Measurements from ENCODE around the gene CDON.

Gene CDON

DNA sequence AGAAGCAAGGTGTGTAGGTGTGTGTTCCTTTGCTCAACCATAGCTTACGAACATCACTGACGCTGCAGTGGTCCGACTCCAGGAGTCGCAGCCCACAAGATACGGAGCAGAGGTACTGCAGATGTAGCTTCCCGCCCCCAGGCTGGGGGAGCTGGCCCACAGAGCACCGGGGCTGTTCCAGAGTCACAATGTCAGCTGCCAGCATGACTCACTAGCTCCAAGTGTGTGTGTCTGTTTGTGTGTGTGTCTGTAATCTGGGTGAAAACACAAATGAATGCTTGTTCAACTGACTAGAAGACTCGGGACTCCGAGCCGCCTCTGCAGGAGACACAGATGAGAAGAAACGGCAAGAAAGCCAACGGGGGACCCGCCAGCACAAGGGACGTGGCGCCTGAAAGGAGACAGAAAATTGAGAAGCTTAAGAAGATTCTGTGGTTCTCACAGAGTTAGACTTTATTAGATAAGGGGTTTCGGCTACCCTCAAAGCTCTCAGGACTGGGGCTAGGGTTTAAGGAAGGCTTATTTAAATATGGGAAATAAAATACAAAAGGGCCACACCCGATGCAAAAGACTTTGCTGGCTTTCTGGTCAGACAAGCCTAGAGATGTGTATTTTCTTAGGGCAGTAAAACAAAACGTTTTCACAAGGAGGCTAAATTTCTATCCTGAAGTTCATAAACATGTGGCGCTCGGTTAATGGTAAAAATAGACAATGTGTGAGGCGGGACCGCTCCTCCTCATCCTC is 106.1 kb downstream of the CDON start:
- DNase-seq (ENCODE audit: low read depth) = no peak

DNA sequence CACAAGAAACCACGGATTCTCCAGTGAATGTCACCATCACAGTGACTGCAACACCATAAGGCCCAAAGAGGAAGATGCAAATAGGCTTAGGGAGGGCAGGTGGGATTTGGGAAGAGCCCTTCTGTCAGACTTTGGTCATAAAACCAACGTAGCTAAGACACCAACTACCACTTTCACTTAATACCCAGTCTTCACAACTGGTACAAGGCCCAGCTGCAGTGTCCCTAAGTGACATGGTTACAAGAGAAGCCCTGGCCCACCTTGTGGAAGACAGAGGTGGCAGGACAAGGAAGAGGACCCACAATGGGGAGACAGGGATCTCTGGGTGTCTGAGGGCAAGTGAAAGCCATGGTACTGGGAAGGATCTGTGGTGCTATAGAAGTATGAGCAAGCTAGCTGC is 106.8 kb downstream of the CDON start:
- no peak for DNase-seq (ENCODE audit: low read depth)

DNA sequence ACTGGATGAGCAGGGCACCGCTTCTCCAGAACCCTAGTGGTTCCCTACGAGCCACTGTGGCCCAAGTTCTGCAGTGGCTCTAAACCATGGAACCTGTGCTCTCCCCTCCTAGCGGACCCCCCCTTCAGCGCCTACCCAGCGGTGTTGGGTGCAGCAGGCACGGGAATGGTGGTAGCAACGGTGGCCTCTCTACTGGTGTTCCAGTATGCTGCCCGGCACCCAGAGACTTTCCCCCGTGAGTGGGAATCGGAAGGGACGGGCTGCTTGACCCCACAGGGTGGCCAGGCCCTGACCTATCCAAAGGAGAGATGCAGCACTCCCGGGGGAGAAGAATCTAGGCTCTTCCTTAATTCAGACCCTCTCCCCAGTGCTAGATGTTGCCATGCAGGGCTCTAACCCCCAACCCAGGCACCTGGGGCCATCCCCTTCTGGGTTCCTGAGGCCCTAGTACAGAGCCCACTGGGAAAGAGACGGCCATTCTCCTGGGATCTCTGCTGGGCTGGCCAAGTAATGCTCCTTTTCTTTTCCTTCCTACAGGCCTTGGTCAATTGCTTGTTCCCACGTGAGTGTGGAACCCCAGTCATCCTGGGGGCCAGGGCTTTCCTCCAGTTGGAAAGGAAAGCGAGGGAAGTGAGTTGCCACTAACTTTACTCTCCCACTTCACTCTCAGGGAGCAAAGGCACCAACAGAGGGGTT is 107.6 kb downstream of the CDON start:
- DNase-seq (ENCODE audit: low read depth) = no peak

DNA sequence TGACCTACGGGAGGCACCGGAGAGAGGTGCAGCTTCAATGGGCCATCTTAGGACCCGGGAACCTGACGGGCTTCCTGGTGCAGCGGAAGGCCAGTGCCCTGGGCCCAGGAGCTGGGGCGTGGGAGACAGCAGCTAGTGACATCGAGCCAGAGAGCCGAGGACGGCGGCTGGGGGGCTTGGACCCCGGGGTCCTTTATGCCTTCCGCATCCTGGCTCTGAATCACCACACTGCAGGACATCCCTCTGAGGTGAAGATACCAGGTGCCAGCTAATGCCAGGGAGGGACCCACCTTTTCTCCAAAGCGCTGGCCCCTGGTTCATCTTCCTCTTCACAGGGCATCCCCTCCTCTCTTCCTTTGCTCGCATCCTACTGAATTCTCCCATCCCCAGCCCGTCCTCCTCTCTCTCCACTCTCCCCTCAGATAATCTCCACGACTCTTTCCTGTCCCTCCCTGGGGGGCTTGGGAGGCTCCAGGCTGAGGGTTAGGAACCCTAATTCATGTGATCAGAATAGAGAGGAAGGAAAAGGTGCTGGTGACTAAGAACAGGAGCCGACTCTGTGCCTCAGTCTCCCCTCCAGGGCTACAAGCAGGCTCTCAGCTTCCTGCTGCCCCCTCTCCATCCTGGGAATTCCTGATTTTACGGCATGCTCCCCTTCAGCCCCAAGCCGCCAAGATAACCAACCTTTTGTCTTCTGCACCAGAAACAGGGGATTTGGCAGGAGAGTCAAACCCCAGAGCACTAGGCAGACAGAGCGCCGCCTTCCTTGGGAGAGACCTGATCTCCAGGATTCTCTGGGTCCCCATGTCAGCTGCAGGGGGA is 108.3 kb downstream of the CDON start:
- DNase-seq (ENCODE audit: low read depth) = no peak

DNA sequence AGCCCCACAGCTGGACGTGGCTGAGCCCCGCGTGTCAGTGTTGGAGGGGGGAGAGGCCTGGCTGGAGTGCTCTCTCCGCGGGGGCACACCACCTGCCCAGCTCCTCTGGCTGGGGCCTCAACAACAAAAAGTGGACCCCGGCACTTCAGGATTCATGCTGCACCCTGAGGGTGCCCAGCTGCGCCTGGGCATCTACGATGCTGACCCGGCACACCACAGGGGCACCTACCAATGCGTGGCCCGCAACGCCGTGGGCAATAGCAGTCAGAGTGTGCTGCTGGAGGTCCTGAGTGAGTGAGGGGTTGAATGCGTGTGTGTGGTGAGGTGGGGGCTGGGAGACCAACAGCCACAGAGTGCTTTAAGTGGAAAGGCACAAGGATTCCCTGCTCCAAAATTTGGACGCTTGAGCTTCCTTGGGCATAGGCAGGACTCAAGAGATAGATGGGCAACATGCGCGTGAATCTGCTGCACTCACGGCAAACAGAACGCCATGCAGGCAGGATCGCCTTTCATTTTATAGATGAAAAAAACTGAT is 109.2 kb downstream of the CDON start:
- DNase-seq (ENCODE audit: low read depth) = no peak

DNA sequence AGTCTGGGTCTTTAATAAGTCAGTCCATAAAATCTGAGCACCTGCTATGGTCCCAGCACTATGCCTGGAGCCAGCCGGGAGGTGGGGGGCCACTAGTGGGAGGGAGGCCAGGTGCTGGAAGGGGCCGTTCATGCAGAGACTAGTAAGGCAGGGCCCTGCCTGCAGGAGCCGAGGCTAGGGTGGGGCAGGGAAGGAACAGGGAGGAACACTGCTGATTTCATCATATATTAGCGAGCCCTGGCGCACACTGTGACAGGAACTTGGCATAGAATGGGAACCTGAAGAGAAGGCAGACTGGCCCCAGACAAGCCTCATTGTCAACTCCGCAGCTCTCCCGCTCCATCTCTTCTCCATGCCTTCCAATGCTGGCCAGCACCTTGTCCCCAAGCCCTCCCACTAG is 109.7 kb downstream of the CDON start:
- no peak for DNase-seq (ENCODE audit: low read depth)

DNA sequence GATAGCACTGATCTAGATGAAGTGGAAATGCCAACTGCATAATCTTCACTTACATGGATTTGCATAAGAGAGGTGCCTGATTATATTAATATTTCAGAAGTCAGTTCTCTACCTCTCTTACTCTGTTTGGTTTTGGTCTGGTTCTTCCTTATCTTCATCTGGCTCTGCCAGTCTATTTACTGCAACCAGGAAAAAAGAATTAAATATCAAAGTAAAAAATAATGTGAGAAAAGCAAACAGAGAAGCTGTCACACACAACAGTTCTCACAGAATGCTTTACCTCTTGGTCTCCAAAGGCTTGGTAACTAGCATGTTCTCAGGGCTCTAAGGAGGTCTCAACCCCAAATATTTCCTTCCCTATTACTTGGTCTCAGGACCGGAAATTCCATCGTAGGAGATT is 110.1 kb downstream of the CDON start:
- no peak for DNase-seq (ENCODE audit: low read depth)

DNA sequence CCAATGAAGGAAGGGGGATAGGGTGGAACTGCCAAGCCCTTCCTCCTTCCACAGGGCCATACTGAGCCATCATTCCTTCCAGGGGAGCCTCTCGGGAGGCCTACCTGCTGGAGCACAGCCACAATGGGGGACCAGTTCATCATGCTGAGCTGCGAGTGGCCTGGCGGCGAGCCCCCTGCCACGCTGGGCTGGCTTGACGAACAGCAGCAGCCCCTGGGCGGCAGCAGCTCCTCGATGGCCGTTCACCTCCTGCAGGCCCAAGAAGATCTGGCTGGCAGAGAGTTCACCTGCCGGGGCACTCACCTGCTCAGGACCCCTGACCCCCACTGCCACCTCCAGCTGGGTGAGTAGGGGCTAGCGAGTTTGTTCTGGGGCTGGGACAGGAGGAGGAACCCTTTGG is 110.9 kb downstream of the CDON start:
- no peak for DNase-seq (ENCODE audit: low read depth)

DNA sequence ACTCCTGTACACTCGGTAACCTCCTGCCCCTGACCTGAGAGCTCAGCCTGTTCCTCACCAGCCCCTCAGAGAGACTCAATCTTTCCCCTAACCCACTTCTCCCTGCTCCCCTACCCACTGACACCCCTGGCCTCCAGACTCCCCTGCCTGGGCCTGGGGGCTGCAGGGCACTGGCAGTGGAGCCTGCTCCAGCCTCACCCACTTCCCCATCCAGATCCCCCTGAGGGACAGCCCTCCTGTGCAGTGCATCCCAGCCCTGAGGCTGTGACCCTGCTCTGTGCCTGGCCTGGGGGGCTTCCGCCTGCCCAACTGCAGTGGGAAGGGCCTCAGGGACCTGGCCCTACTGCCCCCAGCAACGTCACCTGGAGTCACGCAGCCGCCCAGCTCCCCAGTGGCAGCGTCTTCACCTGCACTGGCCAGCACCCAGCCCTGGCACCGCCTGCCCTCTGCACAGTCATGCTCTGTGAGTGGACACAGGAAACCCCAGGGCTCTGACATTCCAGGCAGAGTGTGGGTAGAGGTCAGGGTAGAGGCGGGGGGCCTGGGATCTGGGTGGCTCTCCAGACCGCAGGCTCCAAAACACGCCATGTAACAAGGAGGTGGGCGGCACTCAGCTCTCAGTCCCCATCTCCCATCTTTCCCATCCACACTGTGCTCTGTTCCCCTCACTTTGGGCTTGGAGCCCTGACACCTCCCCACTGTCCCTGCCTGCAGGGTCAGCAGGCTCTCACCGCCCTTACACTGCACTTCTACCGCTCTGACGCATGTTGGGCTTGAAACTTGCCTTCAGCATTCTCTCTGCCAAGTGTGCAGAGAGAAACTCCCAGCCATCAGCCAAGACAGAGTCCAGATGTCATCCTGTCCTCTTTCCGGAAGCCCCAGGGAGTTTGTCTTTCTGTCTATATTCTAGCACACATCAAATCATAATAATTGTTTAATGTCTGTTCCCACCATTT is 111.7 kb downstream of the CDON start:
- no peak for DNase-seq (ENCODE audit: low read depth)

DNA sequence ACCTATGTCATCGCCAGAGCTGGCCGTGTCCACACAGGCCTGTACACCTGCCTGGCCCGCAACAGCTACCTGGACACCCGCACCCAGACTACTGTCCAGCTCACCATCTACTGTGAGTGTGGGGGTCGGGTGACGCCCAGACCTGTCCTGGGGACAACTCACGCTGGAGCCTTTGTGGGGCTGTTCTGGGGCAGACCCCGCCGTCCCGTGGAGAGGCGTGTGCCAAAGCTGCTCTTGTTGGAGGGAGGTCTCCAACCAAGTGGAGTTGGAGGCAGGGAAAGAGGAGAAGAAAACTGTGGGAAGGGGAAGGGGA is 112.5 kb downstream of the CDON start:
- no peak for DNase-seq (ENCODE audit: low read depth)

DNA sequence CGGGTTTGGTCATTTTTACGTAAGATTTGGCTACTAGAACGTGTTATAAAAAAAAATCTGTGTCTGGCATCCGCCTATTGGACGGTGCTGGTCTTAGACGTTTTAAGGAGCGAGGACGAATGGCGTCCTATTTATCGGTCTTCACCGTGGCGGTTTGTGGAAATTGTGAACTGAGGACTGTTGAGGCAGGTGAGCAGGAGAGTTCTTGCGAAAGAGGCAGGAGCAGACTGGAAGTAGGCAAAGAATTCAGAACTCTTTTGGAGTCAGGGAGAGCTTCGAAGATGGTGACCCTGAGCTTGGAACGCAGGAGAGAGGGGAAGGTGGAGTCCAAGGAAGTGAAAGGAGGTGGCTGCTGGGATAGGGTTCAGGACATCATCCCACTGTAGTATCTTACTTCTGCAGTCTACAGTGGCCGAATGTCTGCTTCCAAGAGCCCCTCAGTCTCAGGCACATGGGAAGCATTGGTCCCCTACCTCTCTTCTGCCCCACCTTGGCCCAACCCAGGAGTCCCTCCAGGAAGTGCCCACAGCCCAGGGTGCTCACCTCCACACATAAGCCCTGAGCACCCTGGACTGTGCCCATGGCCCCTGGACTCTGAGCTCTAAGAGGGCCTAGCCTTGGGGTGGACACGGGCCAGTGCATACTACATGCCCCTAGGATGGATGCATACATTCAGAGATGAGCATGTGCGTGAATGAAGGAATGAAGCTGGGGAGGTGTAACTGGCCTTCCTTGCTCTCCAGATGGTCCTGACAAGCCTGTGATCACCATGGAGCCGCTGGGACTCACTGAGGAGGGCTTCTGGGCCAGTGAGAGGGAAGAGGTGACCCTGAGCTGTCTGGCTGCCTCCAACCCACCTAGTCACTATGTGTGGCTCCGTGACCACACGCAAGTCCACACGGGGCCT is 113.1 kb downstream of the CDON start:
- no peak for DNase-seq (ENCODE audit: low read depth)

DNA sequence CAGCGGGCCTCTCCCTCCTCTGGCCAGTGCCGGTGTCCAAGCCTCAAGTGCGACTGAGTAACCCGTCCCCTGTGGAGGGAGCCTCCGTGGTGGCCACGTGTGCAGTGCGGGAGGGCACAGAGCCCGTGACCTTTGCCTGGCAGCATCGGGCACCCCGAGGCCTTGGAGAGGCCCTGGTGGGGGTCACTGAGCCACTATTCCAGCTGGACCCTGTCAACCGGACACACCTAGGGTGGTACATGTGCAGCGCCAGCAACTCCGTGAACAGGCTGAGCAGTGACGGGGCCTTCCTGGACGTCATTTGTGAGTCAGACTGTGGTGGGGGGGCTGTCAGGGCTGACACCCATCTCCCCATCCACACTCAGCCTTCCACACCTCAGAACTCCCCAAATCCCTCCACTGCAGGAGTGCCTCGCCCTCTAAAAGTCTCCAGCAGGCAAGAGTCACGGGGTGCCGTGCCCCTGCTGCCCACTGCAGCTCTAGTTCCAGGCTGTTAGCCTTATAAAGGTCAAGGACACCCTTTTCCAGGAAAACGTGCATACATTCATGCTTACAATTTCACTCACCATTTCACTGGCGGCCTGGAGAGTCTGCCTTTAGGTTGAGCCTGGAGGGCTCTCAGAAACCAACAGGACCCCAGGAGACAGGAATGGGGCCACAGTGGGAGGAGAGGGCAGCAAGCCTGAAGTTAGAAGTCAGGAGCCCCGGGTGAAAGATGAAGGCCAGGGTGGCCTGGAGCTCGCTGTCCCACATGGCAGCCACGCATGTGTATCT is 114.2 kb downstream of the CDON start:
- DNase-seq (ENCODE audit: low read depth) = no peak

DNA sequence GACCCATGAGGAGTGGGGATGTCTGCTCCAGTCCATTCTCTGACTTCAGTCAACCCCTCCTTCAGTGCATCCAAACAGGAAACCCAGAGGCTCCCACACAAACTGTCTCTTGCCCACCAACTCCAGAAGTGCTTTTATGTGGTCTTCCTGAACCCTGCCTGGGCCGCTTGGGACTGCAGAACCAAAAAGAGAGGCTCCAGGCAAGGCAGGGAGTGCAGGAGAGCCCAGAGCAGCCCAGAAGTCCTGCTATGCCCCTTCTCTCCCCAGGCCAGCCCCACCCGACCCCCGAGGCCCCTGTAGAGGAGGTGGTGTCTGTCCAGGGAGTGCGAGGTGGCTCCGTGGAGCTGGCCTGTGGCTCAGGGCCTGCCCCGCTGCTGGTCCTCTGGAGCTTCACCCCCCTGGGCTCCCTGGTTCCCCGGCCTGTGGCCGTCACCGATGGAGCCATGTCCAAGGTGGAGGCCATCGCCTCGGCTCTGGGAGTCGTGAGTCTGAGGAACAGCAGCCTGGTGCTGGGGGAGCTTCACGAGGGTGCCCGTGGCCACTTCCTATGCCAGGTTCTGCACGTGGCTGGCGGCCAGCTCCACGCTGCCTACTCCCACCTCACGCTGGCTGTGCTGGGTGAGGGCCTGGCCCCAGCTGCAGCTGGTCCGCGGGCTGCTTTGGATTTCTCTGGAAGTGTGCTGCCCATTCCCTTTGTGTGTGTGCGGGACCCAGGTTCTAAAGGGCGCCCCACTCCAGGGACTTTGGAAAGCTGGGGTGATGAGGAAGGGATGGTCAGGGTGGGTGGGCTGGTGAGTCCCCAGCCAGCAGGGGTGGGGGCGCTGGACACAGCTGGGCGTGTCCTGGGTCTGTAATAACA is 115.0 kb downstream of the CDON start:
- DNase-seq (ENCODE audit: low read depth) = no peak

DNA sequence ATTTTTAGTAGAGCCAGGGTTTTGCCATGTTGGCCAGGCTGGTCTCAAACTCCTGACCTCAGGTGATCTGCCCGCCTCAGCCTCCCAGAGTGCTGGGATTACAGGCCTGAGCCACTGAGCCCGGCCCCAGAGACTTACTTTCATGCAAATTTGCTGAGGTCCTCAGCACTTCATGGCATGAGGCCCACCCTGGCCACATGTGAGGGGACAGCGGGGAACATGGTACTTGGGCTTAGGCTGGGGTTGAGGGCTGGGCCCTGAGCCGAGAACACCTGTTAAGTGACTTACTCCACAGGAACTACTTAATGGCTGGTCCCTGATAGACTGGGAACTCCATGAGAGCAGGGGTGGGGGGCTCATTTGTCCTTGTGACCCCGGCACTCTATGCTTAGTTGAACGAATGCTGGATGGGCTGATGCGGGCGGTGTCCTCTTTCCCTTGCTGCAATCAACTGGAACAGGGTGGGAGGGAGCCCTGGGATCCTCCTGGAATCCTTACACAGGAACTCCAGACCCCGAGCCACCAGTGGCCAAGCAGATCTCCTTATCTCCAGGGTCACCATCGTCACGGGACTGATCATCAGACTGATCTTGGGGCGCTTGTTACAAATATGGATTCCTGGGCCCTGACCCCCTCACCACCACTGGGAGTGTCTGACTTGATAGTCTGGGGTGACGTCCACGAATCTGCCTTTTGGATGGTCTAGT is 115.8 kb downstream of the CDON start:
- DNase-seq (ENCODE audit: low read depth) = no peak

DNA sequence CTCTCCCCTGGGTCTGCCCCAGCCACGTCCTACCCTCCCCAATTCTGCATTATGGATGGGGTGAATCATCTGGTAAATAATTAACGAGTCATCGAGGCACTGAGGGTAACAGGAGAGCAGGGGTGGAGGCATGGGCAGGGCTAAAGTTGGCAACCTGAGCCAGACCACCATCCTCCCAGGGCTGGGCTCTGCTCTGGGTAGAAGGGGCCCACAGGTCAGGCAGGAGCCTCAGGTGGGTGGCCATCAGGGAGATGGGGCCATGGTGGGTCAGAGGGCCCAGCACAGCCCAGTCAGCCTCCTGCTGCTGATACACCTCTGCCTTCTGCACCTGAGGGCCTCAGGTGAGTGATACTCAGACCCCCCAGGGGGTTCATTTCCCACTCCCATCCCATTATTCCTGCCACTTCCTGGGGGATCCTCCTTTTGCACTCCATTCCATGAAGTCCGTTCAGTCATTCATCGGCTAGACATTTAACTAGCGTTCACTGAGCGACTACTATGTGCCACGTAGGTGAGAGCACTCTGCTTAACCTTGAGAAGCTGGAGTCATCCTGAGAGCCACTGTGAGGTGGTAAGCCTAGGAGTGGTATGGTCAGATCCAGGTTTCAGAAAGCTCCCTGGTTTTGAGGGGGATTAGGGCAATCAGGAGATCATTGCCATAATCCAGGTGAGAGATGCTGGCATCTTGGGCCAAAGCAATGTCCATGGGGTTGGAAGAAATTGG is 116.7 kb downstream of the CDON start, which contains the start of gene VSIG10L2:
VSIG10L2 (plus strand) TSS at position 248 of the 724 bp plus-strand sequence; CDS start at position 260, 12 bp downstream.
- DNase-seq (ENCODE audit: low read depth) = no peak

DNA sequence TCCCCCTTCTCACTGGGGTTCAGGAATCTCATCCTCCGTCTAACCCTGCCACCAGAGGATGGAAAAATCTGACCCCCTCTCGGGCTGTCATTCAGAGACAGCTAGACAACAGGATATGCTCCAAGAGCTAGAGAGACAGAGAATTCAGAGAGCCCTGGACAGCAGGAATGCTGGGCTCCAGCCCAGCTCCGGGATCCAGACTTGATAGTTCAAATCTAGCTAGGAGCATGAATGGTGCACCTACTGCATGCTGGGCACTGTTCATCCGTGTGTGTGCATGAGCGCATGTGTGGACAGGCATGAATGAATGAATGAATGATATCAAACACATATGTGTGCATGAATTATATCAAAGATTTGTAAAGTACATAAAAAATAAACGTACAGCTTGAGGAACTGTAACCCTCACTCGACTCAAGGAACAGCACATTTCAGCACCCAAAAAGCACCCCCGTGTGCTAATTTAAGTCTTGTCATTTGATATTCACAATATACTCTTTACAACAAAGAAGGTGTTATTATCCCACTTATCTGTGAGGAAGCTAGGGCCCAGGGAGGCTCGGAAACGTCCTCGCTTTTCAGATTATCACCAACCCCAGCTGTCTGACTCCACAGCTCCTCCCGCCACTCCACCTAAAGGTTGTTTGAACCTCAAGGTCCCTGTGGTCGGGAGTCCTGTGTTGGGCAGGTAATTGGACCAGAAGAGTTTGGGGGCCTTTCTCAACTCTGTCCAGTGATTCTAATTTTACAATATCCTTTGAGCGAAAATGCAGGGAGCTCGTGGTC is 117.5 kb downstream of the CDON start:
- no peak for DNase-seq (ENCODE audit: low read depth)

All from fibroblast of gingiva (primary cell).